IMR-90 (cell line): ENCODE results near the gene GRM2. TPM values are rescaled to one million over a fixed set of nuclear protein-coding genes. Genes with fewer than 3 reads are reported as not detected.
A peak's percentile ranks its signal among the peaks of the same experiment; 100 is the strongest.

Experiments
- ATAC-seq: fragments of 200-7000 bp; cut with Tn5 transposase; 2 replicates; pipeline ENCODE4 v1.9.1; 2020; ENCODE audit warnings: low read depth, mild to moderate bottlenecking, moderate library complexity
- BruUV-seq: library from RNA; stranded (reverse); fragments of 400-500 nt; replicated peaks from 2 replicates; lab custom pipeline; 2021; lab: Mats Ljungman, UMichigan
- CTCF ChIA-PET: fragments of 300-600 bp; formaldehyde crosslinking; extraction: SDS; loops from one replicate; lab custom pipeline; 2021; ENCODE audit warnings: antibody characterized with exemption; lab: Yijun Ruan, JAX
- POLR2A ChIA-PET: fragments of 300-600 bp; sonication (Branson Sonifier 250); formaldehyde crosslinking; loops from one replicate; lab custom pipeline; 2022; ENCODE audit warnings: antibody characterized with exemption; ENCODE audit not compliant: unreplicated experiment; lab: Charles Lee
- DNase-seq: peaks from one replicate; pipeline ENCODE4 v3.0.0; 2013
- H2AFZ ChIP-seq: replicated peaks from 2 replicates; pipeline ENCODE3; 2013; ENCODE audit warnings: low read length, mild to moderate bottlenecking; ENCODE audit not compliant: poor library complexity
- H2AK5ac ChIP-seq: 2 replicates; pipeline ENCODE4 v1.6.1; 2013; ENCODE audit warnings: low read depth, low read length, inconsistent platforms
- H2AK9ac ChIP-seq: replicated peaks from 2 replicates; pipeline ENCODE3; 2013; ENCODE audit warnings: mild to moderate bottlenecking, low read depth, low read length, moderate library complexity; ENCODE audit not compliant: poor library complexity
- H2BK120ac ChIP-seq: 2 replicates; pipeline ENCODE4 v1.6.1; 2013; ENCODE audit warnings: low read depth, low read length, inconsistent platforms
- H2BK15ac ChIP-seq: 3 replicates; pipeline ENCODE4 v1.6.1; 2013; ENCODE audit warnings: low read depth, low read length, inconsistent platforms
- H2BK20ac ChIP-seq: 2 replicates; pipeline ENCODE4 v1.6.1; 2013; ENCODE audit warnings: low read depth, mild to moderate bottlenecking, inconsistent platforms, low read length, moderate library complexity
- H2BK5ac ChIP-seq: 2 replicates; pipeline ENCODE4 v1.6.1; 2013; ENCODE audit warnings: mild to moderate bottlenecking, low read depth, low read length, inconsistent platforms; ENCODE audit not compliant: poor library complexity, severe bottlenecking
- H3K14ac ChIP-seq: replicated peaks from 2 replicates; pipeline ENCODE4 v1.6.1; 2013; ENCODE audit warnings: low read depth, low read length, inconsistent platforms
- H3K18ac ChIP-seq: 2 replicates; pipeline ENCODE4 v1.6.1; 2013; ENCODE audit warnings: low read depth, low read length, control low read depth
- H3K23ac ChIP-seq: 2 replicates; pipeline ENCODE4 v1.6.1; 2013; ENCODE audit warnings: low read depth, low read length, inconsistent platforms
- H3K27ac ChIP-seq: 2 replicates; pipeline ENCODE4 v1.5.1; 2013; ENCODE audit warnings: mild to moderate bottlenecking, control low read depth, low read length; ENCODE audit not compliant: insufficient read depth
- H3K27me3 ChIP-seq: 2 replicates; pipeline ENCODE4 v1.6.1; 2013; ENCODE audit warnings: low read length; ENCODE audit not compliant: control insufficient read depth, insufficient read depth
- H3K36me3 ChIP-seq: 2 replicates; pipeline ENCODE4 v1.6.1; 2013; ENCODE audit warnings: low read length, mixed read lengths; ENCODE audit not compliant: control insufficient read depth, insufficient read depth
- H3K4ac ChIP-seq: 2 replicates; pipeline ENCODE4 v1.6.1; 2013; ENCODE audit warnings: low read depth, low read length, inconsistent platforms
- H3K4me1 ChIP-seq: 2 replicates; pipeline ENCODE4 v1.6.1; 2013; ENCODE audit warnings: low read length, mixed read lengths; ENCODE audit not compliant: control insufficient read depth, insufficient read depth
- H3K4me2 ChIP-seq: 2 replicates; pipeline ENCODE4 v1.6.1; 2013; ENCODE audit warnings: low read depth, mild to moderate bottlenecking, control low read depth, low read length, moderate library complexity
- H3K4me3 ChIP-seq: 2 replicates; pipeline ENCODE4 v1.5.1; 2013; ENCODE audit warnings: low read depth, mild to moderate bottlenecking, control low read depth, low read length, moderate library complexity; ENCODE audit not compliant: insufficient read depth
- H3K56ac ChIP-seq: 2 replicates; pipeline ENCODE4 v1.6.1; 2013; ENCODE audit warnings: low read length, inconsistent platforms; ENCODE audit not compliant: insufficient read depth; ENCODE audit errors: extremely low read depth
- H3K79me1 ChIP-seq, 2 experiments: 2 replicates each; pipeline ENCODE4 v1.6.1; 2013; ENCODE audit warnings: low read length in 2 of 2, inconsistent platforms in 1 of 2, low read depth in 1 of 2
- H3K9ac ChIP-seq: 2 replicates; pipeline ENCODE4 v1.6.1; 2013; ENCODE audit warnings: low read depth, low read length, control low read depth
- H3K9me1 ChIP-seq: 2 replicates; pipeline ENCODE4 v1.6.1; 2013; ENCODE audit warnings: low read length, inconsistent platforms; ENCODE audit not compliant: insufficient read depth
- H3K9me3 ChIP-seq: 2 replicates; pipeline ENCODE4 v1.6.1; 2013; ENCODE audit warnings: low read length; ENCODE audit not compliant: control insufficient read depth, insufficient read depth
- H4K20me1 ChIP-seq: 2 replicates; pipeline ENCODE4 v1.6.1; 2013; ENCODE audit warnings: low read length, inconsistent platforms; ENCODE audit not compliant: insufficient read depth
- H4K5ac ChIP-seq: 2 replicates; pipeline ENCODE4 v1.6.1; 2013; ENCODE audit warnings: mild to moderate bottlenecking, low read depth, low read length, control low read depth
- H4K8ac ChIP-seq, 2 experiments: 2 replicates each; pipeline ENCODE4 v1.6.1; 2013; ENCODE audit warnings: low read depth in 2 of 2, low read length in 2 of 2, control low read depth in 1 of 2, inconsistent platforms in 1 of 2
- H4K91ac ChIP-seq: 2 replicates; pipeline ENCODE4 v1.6.1; 2013; ENCODE audit warnings: low read depth, low read length, inconsistent platforms; ENCODE audit not compliant: insufficient read depth
- BHLHE40 ChIP-seq: fragments of 150-350 bp; IDR thresholded peaks from 2 replicates; pipeline ENCODE4 v1.6.1; 2016; ENCODE audit warnings: mild to moderate bottlenecking, low read depth, low read length
- CEBPB ChIP-seq: IDR thresholded peaks from 2 replicates; pipeline ENCODE4 v1.6.1; 2012; ENCODE audit warnings: low read depth, low read length, improper control_type of control experiment
- CHD1 ChIP-seq: IDR thresholded peaks from 2 replicates; pipeline ENCODE4 v1.6.1; 2012; ENCODE audit warnings: low read depth, low read length, improper control_type of control experiment
- CTCF ChIP-seq: conservative IDR thresholded peaks from 2 replicates; pipeline ENCODE4 v1.5.1; 2012; ENCODE audit warnings: mild to moderate bottlenecking, low read depth, low read length, improper control_type of control experiment
- FOS ChIP-seq: fragments of 150-350 bp; IDR thresholded peaks from 2 replicates; pipeline ENCODE4 v1.6.1; 2016; ENCODE audit warnings: low read depth, low read length
- MAFK ChIP-seq: IDR thresholded peaks from 2 replicates; pipeline ENCODE4 v1.6.1; 2012; ENCODE audit warnings: low read depth, low read length, improper control_type of control experiment
- MAZ ChIP-seq: IDR thresholded peaks from 2 replicates; pipeline ENCODE4 v1.6.1; 2012; ENCODE audit warnings: low read depth, mild to moderate bottlenecking, low read length, improper control_type of control experiment, moderate library complexity, borderline replicate concordance
- MXI1 ChIP-seq: IDR thresholded peaks from 2 replicates; pipeline ENCODE4 v1.6.1; 2012; ENCODE audit warnings: low read depth, mild to moderate bottlenecking, low read length, moderate library complexity, borderline replicate concordance
- NFE2L2 ChIP-seq: fragments of 150-350 bp; IDR thresholded peaks from 2 replicates; pipeline ENCODE4 v1.6.1; 2016; ENCODE audit warnings: low read depth, mild to moderate bottlenecking, low read length
- POLR2A ChIP-seq: IDR thresholded peaks from 2 replicates; pipeline ENCODE4 v1.6.1; 2012; ENCODE audit warnings: mild to moderate bottlenecking, low read depth, low read length
- RAD21 ChIP-seq: IDR thresholded peaks from 2 replicates; pipeline ENCODE4 v1.6.1; 2012; ENCODE audit warnings: low read length, improper control_type of control experiment
- RCOR1 ChIP-seq: IDR thresholded peaks from 2 replicates; pipeline ENCODE4 v1.6.1; 2012; ENCODE audit warnings: mild to moderate bottlenecking, low read length, improper control_type of control experiment; ENCODE audit not compliant: insufficient replicate concordance
- RFX5 ChIP-seq: IDR thresholded peaks from 2 replicates; pipeline ENCODE4 v1.8.0; 2012; ENCODE audit warnings: low read depth, mild to moderate bottlenecking, low read length, moderate library complexity
- SMC3 ChIP-seq: fragments of 150-350 bp; IDR thresholded peaks from 2 replicates; pipeline ENCODE4 v1.6.1; 2016; ENCODE audit warnings: low read depth, mild to moderate bottlenecking, antibody characterized with exemption, low read length, moderate library complexity
- WGBS, 2 experiments: methylation state at CpG; one replicate each; pipeline versions ENCODE4 v1.1.5 to v1.1.7; 2013; ENCODE audit warnings: missing lambda C conversion rate in 2 of 2; ENCODE audit not compliant: insufficient read length in 1 of 2; ENCODE audit errors: extremely low coverage in 2 of 2; 5-methylcytosine and 5-hydroxymethylcytosine counted together
- dilution Hi-C: fragments of 300-500 bp; cut with HindIII; formaldehyde crosslinking; loops from one replicate; pipeline ENCODE4 v1.14.3; 2018; ENCODE audit warnings: low sequenced_read_pairs; ENCODE audit not compliant: unreplicated experiment
- in situ Hi-C: fragments of 300-500 bp; cut with MboI; formaldehyde crosslinking; loops from 3 replicates; pipeline ENCODE4 v1.14.3; 2019; ENCODE audit warnings: low sequenced_read_pairs, inconsistent platforms, mixed read lengths
- intact Hi-C: fragments of 100-400 bp; cut with micrococcal nuclease; formaldehyde crosslinking; loops from 2 replicates; pipeline ENCODE4 v1.10.0; 2022
- polyA plus RNA-seq, 3 experiments: library from polyadenylated mRNA; depleted of rRNA; stranded (reverse); fragments of >200 nt; gene quantifications; 2 replicates each; pipeline ENCODE4 v1.2.3, GENCODE V29; 2012; ENCODE audit warnings: low replicate concordance in 1 of 3
- total RNA-seq: library from RNA; depleted of rRNA; stranded (reverse); fragments of >200 nt; gene quantifications from 2 replicates; pipeline ENCODE4 v1.2.3, GENCODE V29; 2012
- TF ChIP-seq, protein P1 (sequence below): fragments of 150-350 bp; IDR thresholded peaks from 2 replicates; pipeline ENCODE4 v1.6.1; 2016; ENCODE audit warnings: low read depth, mild to moderate bottlenecking, low read length, moderate library complexity, borderline replicate concordance

Gene GRM2
- total and polyA plus RNA-seq, 2 of the 4 experiments (the other 2 are of a cell fraction), result under 0.01 to 0.14 TPM

GRCh38 chr3:51705276-51706020, 1.4 kb upstream of the GRM2 start:
- DNase-seq (no peak), ATAC-seq (no peak)
- Histone ChIP-seq H4K91ac (no peak overlapping the region), H3K4me1 (no peaks in the 10 kb centered on the region), H3K36me3 (peaks cover 7% of the 10 kb centered on the region; the same call in 1 of the 2 replicates), H4K5ac (no peak overlapping the region), H3K56ac (no peak overlapping the region), H3K9me1 (peaks cover 3% of the 10 kb centered on the region; the same call in 1 of the 2 replicates), H2AFZ (peak overlapping the region; percentile 46), H3K9me3 (no peaks in the 10 kb centered on the region), H3K18ac (no peak overlapping the region), H3K4me2 (no peak overlapping the region), H3K23ac (no peak overlapping the region), H4K8ac (no peak overlapping the region), H4K20me1 (peaks cover 21% of the 10 kb centered on the region), H3K14ac (no peak overlapping the region), H2BK15ac (no peak overlapping the region), H3K9ac (no peak overlapping the region), H3K27me3 (peaks cover 15% of the 10 kb centered on the region; the same call in 1 of the 2 replicates), H3K4me3 (no peak overlapping the region), H3K27ac (no peak overlapping the region), H2AK9ac (no peak overlapping the region), H3K4ac (no peak overlapping the region), H2BK120ac (no peak overlapping the region), H2AK5ac (no peak overlapping the region), H3K79me1 (no peaks in the 10 kb centered on the region), H2BK20ac (no peak overlapping the region), H2BK5ac (no peak overlapping the region)
- 100% methylated on average over 2 of the region's 8 CpGs; no CpG with 5 or more reads in 1 of the 2 experiments for WGBS, 2 experiments
- intact Hi-C loops, result no loop called here
- ChIA-PET CTCF (no interaction called here), POLR2A (no interaction called here)
- no TSS peak for BruUV-seq
- dilution Hi-C loops, result no loop called here
- in situ Hi-C loops, result no loop called here
- TF ChIP-seq RCOR1, result no peak
- TF ChIP-seq MAFK, result no peak
- no peak for TF ChIP-seq SMC3
- TF ChIP-seq CHD1, result no peak
- TF ChIP-seq CEBPB, result no peak
- no peak for TF ChIP-seq RAD21
- TF ChIP-seq MXI1, result no peak
- TF ChIP-seq CTCF, result no peak
- no peak for TF ChIP-seq RFX5
- no peak for TF ChIP-seq NFE2L2
- TF ChIP-seq FOS, result no peak
- TF ChIP-seq, protein P1, sequence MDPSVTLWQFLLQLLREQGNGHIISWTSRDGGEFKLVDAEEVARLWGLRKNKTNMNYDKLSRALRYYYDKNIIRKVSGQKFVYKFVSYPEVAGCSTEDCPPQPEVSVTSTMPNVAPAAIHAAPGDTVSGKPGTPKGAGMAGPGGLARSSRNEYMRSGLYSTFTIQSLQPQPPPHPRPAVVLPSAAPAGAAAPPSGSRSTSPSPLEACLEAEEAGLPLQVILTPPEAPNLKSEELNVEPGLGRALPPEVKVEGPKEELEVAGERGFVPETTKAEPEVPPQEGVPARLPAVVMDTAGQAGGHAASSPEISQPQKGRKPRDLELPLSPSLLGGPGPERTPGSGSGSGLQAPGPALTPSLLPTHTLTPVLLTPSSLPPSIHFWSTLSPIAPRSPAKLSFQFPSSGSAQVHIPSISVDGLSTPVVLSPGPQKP, result no peak
- no peak for TF ChIP-seq POLR2A
- no peak for TF ChIP-seq MAZ
- TF ChIP-seq BHLHE40, result no peak
